ENCODE results near the gene PLXNA4.

The PLXNA4 gene

GRCh38 chr7:132388688-132389087, 187.6 kb downstream of the PLXNA4 start:
- Histone ChIP-seq H3K4me3 (ENCODE audit: insufficient read depth, low read length, poor library complexity, severe bottlenecking) (no peak overlapping the region), H3K4me2 (ENCODE audit: low read depth, low read length, poor library complexity, severe bottlenecking) (no peak overlapping the region), H3K36me3 (ENCODE audit: low read length) (no peaks in the 10 kb centered on the region), H4K20me1 (ENCODE audit: low read depth, low read length) (no peaks in the 10 kb centered on the region), H3K27ac (ENCODE audit: low read depth, low read length) (no peak overlapping the region), H3K27me3 (ENCODE audit: low read length) (no peaks in the 10 kb centered on the region), H3K9ac (ENCODE audit: low read length) (no peak overlapping the region), H3K9me3 (ENCODE audit: insufficient read depth, low read length) (no peaks in the 10 kb centered on the region), H3K9me2 (replicated peaks; ENCODE audit: insufficient read depth, low read length) (no peaks in the 10 kb centered on the region), H3K79me2 (ENCODE audit: insufficient read depth, low read length) (no peaks in the 10 kb centered on the region), H2AFZ (ENCODE audit: low read depth, low read length, severe bottlenecking) (no peak overlapping the region), H3F3A (ENCODE audit: insufficient read depth) (no peaks in the 10 kb centered on the region)
- TF ChIP-seq CTCF (IDR thresholded peaks at IDR 0.05; ENCODE audit: insufficient read depth, low read length, poor library complexity, severe bottlenecking), result no peak

- Histone ChIP-seq H3K4me2 (ENCODE audit: low read depth, low read length, poor library complexity, severe bottlenecking) (no peak overlapping the region), H3K9ac (ENCODE audit: low read length) (no peak overlapping the region), H3K9me2 (replicated peaks; ENCODE audit: insufficient read depth, low read length) (no peaks in the 10 kb centered on the region), H3K4me3 (ENCODE audit: insufficient read depth, low read length, poor library complexity, severe bottlenecking) (no peak overlapping the region), H3K36me3 (ENCODE audit: low read length) (no peaks in the 10 kb centered on the region), H3K9me3 (ENCODE audit: insufficient read depth, low read length) (no peaks in the 10 kb centered on the region), H2AFZ (ENCODE audit: low read depth, low read length, severe bottlenecking) (no peak overlapping the region), H3K27ac (ENCODE audit: low read depth, low read length) (no peak overlapping the region), H3K79me2 (ENCODE audit: insufficient read depth, low read length) (no peaks in the 10 kb centered on the region), H3K27me3 (ENCODE audit: low read length) (no peaks in the 10 kb centered on the region), H3F3A (ENCODE audit: insufficient read depth) (no peaks in the 10 kb centered on the region), H4K20me1 (ENCODE audit: low read depth, low read length) (no peaks in the 10 kb centered on the region)
- TF ChIP-seq CTCF (IDR thresholded peaks at IDR 0.05; ENCODE audit: insufficient read depth, low read length, poor library complexity, severe bottlenecking) (no peak), EZH2phosphoT487 (conservative IDR thresholded peaks at IDR 0.05; ENCODE audit: low read length) (no peak)
These were observed 188.7 kb downstream of the PLXNA4 start for GRCh38 chr7:132387596-132387995.

GRCh38 chr7:132386201-132386681, 190.0 kb downstream of the PLXNA4 start:
- H3K4me3 ChIP-seq (ENCODE audit: insufficient read depth, low read length, poor library complexity, severe bottlenecking), result no peak overlapping the region
- H3K9me3 ChIP-seq (ENCODE audit: insufficient read depth, low read length), result no peaks in the 10 kb centered on the region
- TF ChIP-seq EZH2phosphoT487 (conservative IDR thresholded peaks at IDR 0.05; ENCODE audit: low read length), result no peak
- TF ChIP-seq CTCF (IDR thresholded peaks at IDR 0.05; ENCODE audit: insufficient read depth, low read length, poor library complexity, severe bottlenecking), result no peak
- no peaks in the 10 kb centered on the region for H3K36me3 ChIP-seq (ENCODE audit: low read length)
- H3K4me2 ChIP-seq (ENCODE audit: low read depth, low read length, poor library complexity, severe bottlenecking), result no peak overlapping the region
- no peak overlapping the region for H3K9ac ChIP-seq (ENCODE audit: low read length)
- no peaks in the 10 kb centered on the region for H3K9me2 ChIP-seq (replicated peaks; ENCODE audit: insufficient read depth, low read length)
- H3K27me3 ChIP-seq (ENCODE audit: low read length), result no peaks in the 10 kb centered on the region
- no peaks in the 10 kb centered on the region for H4K20me1 ChIP-seq (ENCODE audit: low read depth, low read length)
- H3K27ac ChIP-seq (ENCODE audit: low read depth, low read length), result no peak overlapping the region
- no peaks in the 10 kb centered on the region for H3F3A ChIP-seq (ENCODE audit: insufficient read depth)
- no peak overlapping the region for H2AFZ ChIP-seq (ENCODE audit: low read depth, low read length, severe bottlenecking)
- H3K79me2 ChIP-seq (ENCODE audit: insufficient read depth, low read length), result no peaks in the 10 kb centered on the region
